ENCODE results near the gene ATRNL1.

The ATRNL1 gene

DNA sequence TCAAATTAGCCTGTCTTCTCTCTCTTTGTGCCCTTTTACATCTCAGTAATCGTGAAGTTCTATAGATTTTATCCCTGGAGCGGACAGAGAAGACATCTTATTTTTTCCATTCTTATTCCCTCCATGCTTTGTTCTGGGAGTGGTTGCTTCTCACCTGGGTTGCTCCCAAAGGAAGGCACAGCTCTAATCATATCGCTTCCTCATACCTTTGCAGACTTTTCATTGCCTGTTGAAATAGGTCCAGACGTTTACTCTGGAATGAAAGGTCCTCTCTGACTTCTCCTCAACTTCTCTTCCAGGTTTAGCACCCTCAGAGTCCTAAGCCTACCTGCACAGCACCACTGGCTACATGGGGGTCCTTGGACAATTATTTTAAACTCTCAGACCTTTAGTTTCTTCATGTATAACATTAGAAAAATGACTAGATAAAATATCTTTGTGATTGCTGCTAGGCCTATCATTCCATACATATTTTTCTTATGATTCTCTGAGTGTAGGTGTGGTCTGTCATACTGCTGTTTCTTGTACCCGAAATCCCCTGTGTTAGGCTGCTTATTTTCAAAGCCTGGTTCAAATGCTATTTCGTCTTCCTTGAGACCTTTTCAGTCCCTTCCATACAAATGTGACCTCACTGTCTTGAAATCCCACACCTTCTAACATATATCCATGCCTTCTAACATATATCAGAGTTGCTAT, 761.7 kb downstream of the ATRNL1 start:
- DNase-seq, result no peak

DNA sequence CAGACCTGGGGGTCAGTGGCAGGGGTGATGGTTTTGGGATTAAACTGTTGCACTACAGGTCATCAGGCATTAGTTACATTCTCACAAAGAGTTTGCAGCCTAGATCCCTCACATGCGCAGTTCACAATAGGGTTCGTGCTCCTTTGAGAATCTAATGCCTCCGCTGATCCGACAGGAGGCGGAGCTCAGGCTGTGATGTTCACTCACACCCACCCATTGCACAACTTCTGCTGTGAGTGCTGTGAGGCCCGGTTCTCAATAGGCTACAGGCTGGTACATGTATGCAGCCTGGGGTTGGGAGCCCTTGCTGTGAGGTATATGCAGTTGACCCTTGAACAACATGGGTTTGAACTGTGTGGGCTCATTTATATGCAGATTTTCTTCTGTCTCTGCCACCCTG, 763.4 kb downstream of the ATRNL1 start:
- DNase-seq, result no peak

DNA sequence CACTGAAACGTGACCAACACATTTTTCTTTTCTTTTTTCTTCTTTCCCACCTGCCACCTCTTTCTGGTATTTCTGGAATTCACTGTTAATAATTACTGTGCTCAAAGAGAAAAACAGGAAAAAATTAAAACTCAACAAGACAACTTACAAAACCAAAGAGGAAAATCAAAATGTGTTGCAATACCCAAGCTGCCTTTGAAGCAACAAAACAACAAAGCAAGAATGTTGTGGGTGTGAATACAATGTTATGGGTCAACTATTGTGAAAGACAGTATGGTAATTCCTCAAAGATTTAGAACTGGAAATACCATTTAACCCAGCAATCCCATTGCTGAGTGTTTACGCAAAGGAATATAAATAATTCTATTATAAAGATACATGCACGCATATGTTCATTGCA, 764.7 kb downstream of the ATRNL1 start:
- no peak for DNase-seq

DNA sequence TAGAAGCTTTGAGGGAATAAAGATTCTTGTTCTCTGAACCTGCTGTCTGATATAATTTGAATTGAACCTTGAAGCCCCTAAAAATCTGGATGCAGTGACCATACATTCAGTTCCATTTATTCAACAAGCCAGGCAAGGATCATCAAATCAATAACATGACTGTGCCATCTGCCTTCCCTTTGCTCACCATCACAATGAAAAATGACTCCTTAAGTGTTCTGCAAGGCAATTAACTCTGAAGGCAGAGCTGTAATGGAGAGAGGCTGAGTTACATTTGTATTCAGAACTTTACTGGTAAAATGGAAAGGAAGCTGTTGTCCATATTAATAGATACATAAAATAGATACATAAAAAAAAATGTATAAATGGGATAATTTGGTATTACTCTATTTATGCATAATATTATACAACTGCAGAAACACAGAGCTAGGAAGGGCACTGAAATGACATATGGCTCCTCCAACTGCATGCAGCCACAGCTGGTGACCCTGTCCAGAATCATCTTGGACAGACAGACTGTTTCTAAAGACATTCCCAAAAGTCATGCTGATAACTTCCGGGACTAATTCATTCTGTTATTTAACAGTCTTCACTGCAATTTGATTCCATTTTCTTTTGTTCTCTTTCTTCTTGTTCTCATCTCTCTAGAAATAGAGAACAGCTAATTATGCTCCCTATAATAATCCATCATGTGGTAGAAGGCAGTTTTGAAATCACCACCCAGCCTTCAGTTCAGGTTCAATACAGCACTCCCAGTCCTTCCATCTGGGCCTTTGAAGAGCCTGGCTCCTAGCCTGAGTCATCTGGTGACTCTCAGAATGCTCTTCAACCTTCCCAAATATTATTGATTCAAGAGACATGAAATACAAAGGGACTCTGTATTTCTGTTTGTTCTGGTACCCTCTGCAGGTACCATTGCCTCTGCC, 767.3 kb downstream of the ATRNL1 start:
- no peak for DNase-seq

DNA sequence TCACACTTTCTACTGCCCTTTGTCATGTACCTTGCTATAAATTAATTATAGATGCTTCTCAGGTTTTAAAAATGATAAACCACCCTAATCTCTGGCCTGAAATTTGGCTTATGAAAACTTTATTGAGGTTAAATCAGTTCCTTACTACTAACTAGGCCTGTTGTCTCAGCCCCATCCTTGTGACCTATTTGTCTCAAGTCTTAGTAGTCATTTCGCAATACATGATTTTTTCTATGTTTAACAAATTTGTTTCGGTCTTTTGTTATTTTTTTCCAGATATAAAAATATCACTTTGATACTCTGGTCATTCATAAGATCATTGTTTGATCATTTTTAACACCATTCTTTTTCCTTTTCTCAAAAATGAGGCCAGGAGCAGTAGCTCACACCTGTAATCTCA, 768.3 kb downstream of the ATRNL1 start:
- no peak for DNase-seq

DNA sequence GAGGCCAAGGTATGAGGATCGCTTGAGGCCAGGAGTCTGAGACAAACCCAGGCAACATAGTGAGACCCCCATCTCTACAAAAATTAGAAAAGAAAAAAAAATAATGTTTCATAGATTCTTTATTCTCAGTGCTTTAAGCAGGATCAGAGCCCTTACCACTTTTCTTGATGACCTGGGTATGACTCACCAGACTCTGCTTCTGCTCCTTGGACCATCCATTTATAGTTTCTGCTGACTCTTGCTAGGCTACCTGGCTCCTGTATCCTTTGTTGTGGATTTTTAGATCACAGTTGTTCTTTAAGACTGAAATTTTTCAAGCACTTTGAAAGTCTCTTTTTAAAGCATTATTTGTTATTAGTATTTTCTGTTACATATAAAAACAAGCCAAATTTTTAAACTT, 768.7 kb downstream of the ATRNL1 start:
- no peak for DNase-seq

DNA sequence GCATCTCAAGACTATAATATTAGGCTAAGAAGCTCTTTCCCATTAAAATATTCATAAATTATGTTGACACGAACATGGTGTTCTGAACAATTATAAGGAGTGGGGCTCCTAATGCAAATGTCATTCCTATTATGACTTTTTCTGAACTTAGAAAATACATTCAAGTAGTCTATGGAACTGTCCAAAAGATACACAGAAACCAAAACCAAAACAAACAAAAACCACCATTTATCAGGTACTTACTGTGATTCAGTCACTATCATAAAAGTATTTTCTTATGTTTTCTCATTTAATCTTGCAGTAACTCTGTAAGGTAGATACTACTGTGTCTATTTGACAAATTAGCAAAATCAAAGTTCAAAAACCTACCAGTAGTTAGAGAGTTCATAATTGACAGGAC, 773.0 kb downstream of the ATRNL1 start:
- no peak for DNase-seq

GRCh38 chr10:115866691-115867090, 773.5 kb downstream of the ATRNL1 start:
- DNase-seq, result no peak

DNA sequence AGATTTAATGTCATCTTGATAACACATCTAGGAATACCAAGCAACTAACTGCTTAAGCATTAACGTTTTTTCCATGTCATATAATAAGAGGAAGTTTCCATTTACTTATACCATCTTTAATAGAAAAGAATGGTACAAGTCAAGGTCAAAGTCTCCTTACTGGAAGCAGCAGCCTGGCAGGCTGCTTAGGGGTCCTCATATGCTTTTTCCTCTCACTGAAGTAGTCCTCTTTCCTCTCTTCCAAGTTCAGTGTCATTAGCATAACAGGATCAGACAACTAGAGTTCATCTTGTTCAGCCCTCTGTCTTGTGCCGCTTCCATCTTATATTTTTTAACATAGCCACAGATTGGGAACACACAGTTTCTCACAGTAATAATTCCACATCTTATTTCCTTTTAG, 774.1 kb downstream of the ATRNL1 start:
- DNase-seq, result no peak

GRCh38 chr10:115871855-115872254, 778.7 kb downstream of the ATRNL1 start:
- DNase-seq, result no peak

GRCh38 chr10:115875172-115875571, 782.0 kb downstream of the ATRNL1 start:
- no peak for DNase-seq

DNA sequence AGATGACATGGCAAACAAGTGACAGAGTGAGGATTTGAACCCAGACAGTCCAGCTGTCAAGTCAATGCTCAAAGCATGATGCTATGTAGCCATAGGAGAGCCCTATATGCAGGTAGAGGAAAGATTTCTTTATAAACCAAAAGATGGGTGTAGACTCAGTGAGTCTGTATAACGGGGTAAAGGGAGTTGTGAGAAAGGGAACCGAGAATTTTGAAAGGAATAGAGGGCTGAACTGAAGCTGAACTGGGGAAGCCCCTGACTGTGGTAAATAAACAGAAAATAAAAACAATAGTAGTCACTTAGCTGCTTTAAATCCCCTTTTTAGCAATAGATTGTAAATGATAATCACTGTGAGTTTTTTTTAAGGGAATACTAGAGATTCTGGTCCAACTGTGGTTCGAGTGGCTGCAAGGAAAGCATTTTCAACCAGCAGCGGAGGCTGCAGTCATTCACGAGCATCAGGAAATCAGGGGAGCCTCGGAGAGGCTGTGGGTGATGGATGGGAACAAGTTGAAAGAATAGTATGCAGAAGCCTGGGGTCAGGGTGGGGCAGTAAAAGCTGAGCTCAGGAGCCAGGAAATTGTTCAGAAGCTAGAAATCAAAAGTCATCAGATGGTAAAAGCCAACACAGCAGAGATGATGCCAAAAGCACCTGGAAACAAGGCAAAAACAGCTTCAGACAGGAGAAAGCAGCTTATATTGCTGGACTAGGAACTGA, 786.4 kb downstream of the ATRNL1 start:
- no peak for DNase-seq

DNA sequence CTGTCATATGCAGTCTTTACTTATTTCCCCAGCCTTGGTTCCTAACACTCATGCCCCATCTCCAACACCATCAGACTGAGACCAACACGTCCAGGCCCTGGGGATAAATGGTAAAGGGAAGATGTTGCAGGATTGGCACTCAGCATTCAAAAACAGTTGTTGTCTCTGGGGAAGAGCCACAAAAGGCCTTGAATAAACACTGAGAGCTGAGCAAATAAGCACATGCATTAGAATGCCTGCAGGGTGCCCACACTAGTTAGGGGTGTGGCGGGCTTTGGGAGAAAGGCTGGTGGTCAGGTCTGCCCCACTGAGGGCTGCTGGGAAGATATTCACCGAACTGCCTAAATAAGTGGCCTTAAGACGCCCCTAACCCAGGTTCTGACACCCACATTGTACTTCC, 788.9 kb downstream of the ATRNL1 start:
- DNase-seq, result no peak

GRCh38 chr10:115883372-115883771, 790.2 kb downstream of the ATRNL1 start:
- DNase-seq, result no peak

DNA sequence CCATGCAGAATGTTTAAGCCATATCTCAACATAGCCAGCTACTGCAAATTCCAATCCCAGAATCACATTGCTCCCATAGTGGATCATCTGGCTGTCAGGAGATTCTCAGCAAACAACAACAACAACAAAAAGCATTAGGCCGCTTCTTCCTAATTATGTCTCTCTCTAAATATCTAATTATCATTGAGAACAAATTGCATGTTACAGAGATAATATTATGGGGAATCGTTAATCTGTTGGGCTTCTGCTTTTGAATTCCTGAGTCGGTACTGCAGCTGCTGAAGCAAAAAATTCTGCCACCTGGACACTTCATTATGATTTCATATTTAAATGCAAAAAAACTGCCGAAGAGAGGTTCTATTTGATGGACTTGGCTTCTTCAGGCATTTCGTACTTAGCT, 791.2 kb downstream of the ATRNL1 start:
- no peak for DNase-seq

GRCh38 chr10:115895166-115895565, 802.0 kb downstream of the ATRNL1 start:
- no peak for DNase-seq

DNA sequence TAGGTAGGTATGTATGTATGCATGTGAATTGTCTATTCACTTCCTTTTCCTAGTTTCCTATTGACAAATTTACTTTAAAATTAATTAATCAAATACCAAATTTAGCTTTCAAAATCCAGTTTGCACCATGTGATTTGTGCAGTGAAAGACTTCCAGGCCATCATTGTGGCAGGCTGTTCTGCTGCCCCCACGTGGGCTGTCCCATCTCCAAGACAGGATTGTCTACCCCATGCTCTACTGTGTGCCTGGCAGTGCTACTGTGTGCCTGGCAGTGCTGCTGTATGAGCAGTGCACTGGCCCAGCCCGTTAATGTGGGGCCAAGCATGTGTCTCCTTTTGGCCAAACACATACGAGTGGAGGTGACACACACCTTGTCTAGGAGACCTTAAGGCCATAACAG, 805.1 kb downstream of the ATRNL1 start:
- no peak for DNase-seq

DNA sequence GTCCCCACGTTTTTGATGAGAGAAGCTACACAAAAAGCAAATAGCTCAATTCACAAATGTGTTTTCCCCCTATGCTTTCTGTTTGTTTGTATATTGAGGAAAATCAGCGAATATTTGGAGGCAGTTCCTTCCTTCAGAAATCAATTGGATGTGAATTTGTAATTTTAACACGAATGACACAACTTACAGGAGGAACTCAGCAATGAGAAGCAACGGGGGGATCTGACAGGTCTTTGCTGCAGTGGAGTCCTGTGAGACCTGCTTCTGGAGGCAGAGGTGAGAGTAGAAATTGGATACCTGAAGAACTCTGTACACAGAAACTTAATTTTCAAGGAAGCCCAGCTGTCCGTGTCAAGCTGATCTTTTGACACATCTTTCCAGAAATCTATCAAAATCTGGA, 809.4 kb downstream of the ATRNL1 start:
- no peak for DNase-seq

DNA sequence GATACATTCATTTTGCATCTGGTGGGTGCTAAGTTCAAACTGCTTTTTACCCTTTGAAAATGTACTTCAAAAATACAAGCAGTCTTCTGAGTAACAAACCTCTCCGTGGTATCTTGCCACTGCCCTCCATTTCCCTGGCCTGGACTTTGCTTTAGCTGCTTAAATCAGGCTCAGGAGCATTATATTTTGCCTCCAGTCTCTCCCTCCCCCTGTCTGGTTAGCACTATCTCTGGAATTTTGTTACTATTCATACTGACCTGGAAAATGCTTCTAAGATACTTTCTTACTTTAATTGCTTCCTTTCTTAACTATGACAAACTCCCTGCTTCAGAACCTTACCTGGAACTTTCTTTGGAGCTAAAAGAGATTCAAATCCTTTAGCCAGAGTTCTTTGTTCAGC, 810.0 kb downstream of the ATRNL1 start:
- no peak for DNase-seq

DNA sequence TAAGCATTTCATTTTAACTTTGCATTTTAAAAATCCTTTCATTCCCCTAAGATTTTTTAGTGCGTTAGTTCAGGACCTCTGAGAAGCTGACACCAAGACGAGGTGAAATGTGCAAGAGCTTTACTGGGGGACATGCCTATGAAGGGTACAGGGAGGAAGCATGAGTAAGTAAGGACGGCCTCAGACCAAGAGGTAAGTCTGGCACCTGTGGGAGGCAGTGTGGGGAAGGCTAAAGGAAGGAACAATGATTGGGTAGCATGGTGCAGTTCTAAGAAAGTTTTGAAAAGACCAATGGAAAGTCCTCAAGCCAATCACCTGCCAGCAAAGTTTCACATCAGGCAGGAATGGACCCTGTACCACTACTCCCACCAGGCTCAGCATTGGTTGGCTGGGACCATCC, 810.7 kb downstream of the ATRNL1 start:
- no peak for DNase-seq

- DNase-seq, result no peak
These were observed 815.9 kb downstream of the ATRNL1 start for GRCh38 chr10:115909037-115909436.

DNA sequence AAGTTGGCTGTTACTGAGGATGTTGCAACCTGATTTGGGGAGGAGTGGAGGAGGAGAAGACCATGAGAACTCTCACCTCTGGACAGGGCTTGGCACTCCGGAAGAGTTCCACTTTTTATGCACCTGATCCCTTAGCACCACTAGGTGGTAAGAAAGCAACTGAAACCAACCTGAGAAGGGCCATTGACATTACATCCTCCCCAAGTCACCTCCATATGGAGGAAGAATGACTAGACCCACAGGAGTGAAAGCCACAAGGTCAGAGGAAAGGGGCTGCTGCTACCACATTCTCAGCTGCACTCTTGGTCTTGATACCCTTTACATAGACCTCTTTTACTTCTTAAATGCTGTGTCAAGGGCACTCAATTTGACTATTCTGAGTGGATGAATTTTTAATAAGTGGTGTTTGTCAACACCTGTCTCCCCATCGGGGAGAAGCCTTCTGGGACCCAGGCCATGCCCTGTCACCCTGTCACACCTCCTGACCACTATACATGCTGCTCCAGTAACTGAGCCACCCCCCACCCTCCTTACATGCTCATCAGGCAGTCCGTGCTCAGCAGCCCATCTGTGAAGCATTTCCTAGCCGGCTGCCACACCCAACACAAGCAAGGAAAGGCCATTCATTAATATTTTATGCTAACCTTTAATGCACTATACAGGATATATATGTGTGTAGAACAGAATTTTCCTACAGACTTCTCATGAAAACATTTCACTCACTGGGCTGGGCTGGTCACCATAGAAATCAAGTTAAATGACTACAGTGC, 817.0 kb downstream of the ATRNL1 start:
- DNase-seq, result no peak

DNA sequence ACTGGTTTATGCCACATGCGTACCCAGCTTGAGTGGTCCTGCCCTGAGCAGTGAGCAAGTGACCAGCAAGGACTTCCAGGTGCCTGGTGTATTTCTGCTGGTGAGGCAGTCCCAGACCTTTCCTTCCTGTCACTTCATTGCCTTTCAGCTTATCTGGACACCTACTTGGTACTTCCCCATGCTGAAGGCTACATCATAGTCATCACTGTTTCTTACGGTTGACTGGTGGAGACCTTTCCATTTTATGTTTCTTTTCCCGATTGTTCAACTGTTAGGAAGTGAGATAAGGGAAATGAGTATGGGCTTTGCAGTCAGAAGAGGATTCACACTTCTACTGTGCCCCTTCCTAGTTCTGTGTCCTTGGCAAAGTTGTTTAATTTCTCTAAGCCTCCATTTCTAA, 821.3 kb downstream of the ATRNL1 start:
- DNase-seq, result no peak
